Astrocyte (in vitro differentiated cells and primary cell): ENCODE measurements around the gene INKA1. TPM values are rescaled to one million over a fixed set of nuclear protein-coding genes. Genes with fewer than 3 reads are reported as not detected.
"Not testable (repeated sequence)": the region's sequence is repeated elsewhere in the genome, so short reads cannot be mapped to it uniquely, and the experiment has no call there.

Experiments
- DNase-seq: peaks from one replicate; pipeline ENCODE4 v3.0.0-alpha.2; 2010; ENCODE audit warnings: low read depth
- FAIRE-seq: peaks from 2 replicates; lab custom pipeline; 2011; peaks lifted over from hg19 to GRCh38; lab: Jason Lieb, UNC
- H2AFZ ChIP-seq: 2 replicates; pipeline ENCODE4 v1.6.0; 2012; ENCODE audit warnings: low read depth, low read length, inconsistent platforms
- H3K27ac ChIP-seq: 2 replicates; pipeline ENCODE4 v1.5.1; 2011; ENCODE audit warnings: low read depth, low read length, inconsistent platforms
- H3K27me3 ChIP-seq: 2 replicates; pipeline ENCODE4 v1.6.0; 2011; ENCODE audit warnings: low read length, inconsistent platforms; ENCODE audit not compliant: insufficient read depth
- H3K36me3 ChIP-seq: 2 replicates; pipeline ENCODE4 v1.5.1; 2011; ENCODE audit warnings: low read length, inconsistent platforms; ENCODE audit not compliant: insufficient read depth
- H3K4me1 ChIP-seq: 2 replicates; pipeline ENCODE4 v1.5.1; 2011; ENCODE audit warnings: low read length, inconsistent platforms; ENCODE audit not compliant: insufficient read depth
- H3K4me2 ChIP-seq: 2 replicates; pipeline ENCODE4 v1.6.0; 2012; ENCODE audit warnings: low read length, inconsistent platforms
- H3K4me3 ChIP-seq: 2 replicates; pipeline ENCODE4 v1.5.1; 2011; ENCODE audit warnings: low read depth, mild to moderate bottlenecking, low read length, inconsistent platforms; ENCODE audit not compliant: insufficient read depth
- H3K79me2 ChIP-seq: 2 replicates; pipeline ENCODE4 v1.6.0; 2012; ENCODE audit warnings: mild to moderate bottlenecking, low read length, inconsistent platforms; ENCODE audit not compliant: insufficient read depth
- H3K9ac ChIP-seq: 2 replicates; pipeline ENCODE4 v1.6.0; 2012; ENCODE audit warnings: mild to moderate bottlenecking, low read length, inconsistent platforms
- H3K9me3 ChIP-seq: 2 replicates; pipeline ENCODE4 v1.5.1; 2012; ENCODE audit warnings: low read depth, mild to moderate bottlenecking, low read length, inconsistent platforms; ENCODE audit not compliant: insufficient read depth
- H4K20me1 ChIP-seq: 2 replicates; pipeline ENCODE4 v1.6.0; 2012; ENCODE audit warnings: low read length, inconsistent platforms; ENCODE audit not compliant: insufficient read depth
- H3K27ac Mint-ChIP-seq: one replicate; pipeline ENCODE4 v1.8.0; 2021; ENCODE audit warnings: mild to moderate bottlenecking, mixed read lengths; ENCODE audit not compliant: unreplicated experiment
- H3K27me3 Mint-ChIP-seq: one replicate; pipeline ENCODE4 v1.8.0; 2021; ENCODE audit warnings: low read depth, mixed read lengths; ENCODE audit not compliant: unreplicated experiment
- H3K36me3 Mint-ChIP-seq: one replicate; pipeline ENCODE4 v1.8.0; 2021; ENCODE audit warnings: low read depth, mixed read lengths; ENCODE audit not compliant: unreplicated experiment
- H3K4me1 Mint-ChIP-seq: one replicate; pipeline ENCODE4 v1.8.0; 2021; ENCODE audit warnings: low read depth, mixed read lengths; ENCODE audit not compliant: unreplicated experiment
- H3K4me3 Mint-ChIP-seq: one replicate; pipeline ENCODE4 v1.8.0; 2021; ENCODE audit warnings: mild to moderate bottlenecking, moderate library complexity, mixed read lengths; ENCODE audit not compliant: unreplicated experiment
- H3K9me3 Mint-ChIP-seq: one replicate; pipeline ENCODE4 v1.8.0; 2021; ENCODE audit warnings: mild to moderate bottlenecking, mixed read lengths; ENCODE audit not compliant: unreplicated experiment
- CTCF ChIP-seq: IDR thresholded peaks from 2 replicates; pipeline ENCODE4 v1.5.1; 2011; ENCODE audit warnings: low read depth, mild to moderate bottlenecking, inconsistent platforms, low read length, moderate library complexity; ENCODE audit not compliant: insufficient read depth
- EZH2 ChIP-seq: IDR thresholded peaks from 2 replicates; pipeline ENCODE4 v1.6.1; 2012; ENCODE audit warnings: mild to moderate bottlenecking, low read length, inconsistent platforms; ENCODE audit not compliant: insufficient read depth
- total RNA-seq: library from RNA; stranded (reverse); gene quantifications from 2 replicates; pipeline ENCODE4 v1.2.1, GENCODE V29; 2021

INKA1 gene
- total RNA-seq, 1 donor from 2014 or later, result 2.7 TPM

- Histone ChIP-seq H4K20me1 (no peaks in the 10 kb centered on the region), H3K79me2 (no peaks in the 10 kb centered on the region), H3K9ac (peak within 1 kb of the TSS; percentile 75), H2AFZ (peak within 1 kb of the TSS; percentile 98), H3K9me3 (no peaks in the 10 kb centered on the region), H3K27ac (peak within 1 kb of the TSS; percentile 49), H3K4me3 (peak within 1 kb of the TSS; percentile 47), H3K4me1 (peaks cover 11% of the 10 kb centered on the region), H3K4me2 (peak within 1 kb of the TSS; percentile 92), H3K27me3 (no peaks in the 10 kb centered on the region), H3K36me3 (no peaks in the 10 kb centered on the region)
- Mint-ChIP-seq H3K27me3 (peaks cover 11% of the 10 kb centered on the region), H3K4me3 (peak within 1 kb of the TSS; percentile 62), H3K4me1 (no peaks in the 10 kb centered on the region), H3K9me3 (no peaks in the 10 kb centered on the region), H3K36me3 (peaks cover 14% of the 10 kb centered on the region), H3K27ac (peak within 1 kb of the TSS; percentile 34)
- TF ChIP-seq EZH2 (no peak), CTCF (no peak)
- FAIRE-seq, result no peak
- peak; percentile 85 for DNase-seq
Observed at GRCh38 chr3:49813497-49814174, 10.6 kb downstream of the INKA1 start, which contains the start of gene UBA7. Gene UBA7, minus strand, starts transcription at chr3:49813953. Its CDS starts 166 bp downstream, at chr3:49813787.

DNA sequence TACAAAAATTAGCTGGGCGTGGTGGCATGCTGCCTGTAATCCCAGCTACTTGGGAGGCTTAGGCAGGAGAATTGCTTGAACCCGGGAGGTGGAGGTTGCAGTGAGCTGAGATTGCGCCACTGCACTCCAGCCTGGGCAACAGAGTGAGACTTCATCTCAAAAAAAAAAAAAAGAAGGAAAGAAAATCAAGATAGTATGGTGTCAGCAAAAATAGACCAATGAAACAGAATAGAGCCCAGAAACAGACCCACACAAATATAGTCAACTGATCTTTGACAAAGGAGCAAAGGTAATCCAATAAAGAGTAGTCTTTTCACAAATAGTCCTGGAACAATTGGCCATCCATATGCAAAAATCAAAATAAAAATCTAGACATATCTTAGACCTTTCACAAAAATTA lies 20.1 kb downstream of the INKA1 start:
- not testable (repeated sequence) for FAIRE-seq, H3K27me3 ChIP-seq, DNase-seq, H3K4me1 Mint-ChIP-seq, H3K27ac ChIP-seq, H3K4me3 Mint-ChIP-seq, H3K9me3 ChIP-seq, H3K9ac ChIP-seq, H3K4me1 ChIP-seq, H3K27me3 Mint-ChIP-seq, H3K36me3 Mint-ChIP-seq, H4K20me1 ChIP-seq, H3K36me3 ChIP-seq, H3K9me3 Mint-ChIP-seq, H3K4me3 ChIP-seq, H3K4me2 ChIP-seq, H3K79me2 ChIP-seq, H2AFZ ChIP-seq, H3K27ac Mint-ChIP-seq

GRCh38 chr3:49826016-49826415 lies 23.0 kb downstream of the INKA1 start:
- no peak for TF ChIP-seq EZH2
- TF ChIP-seq CTCF, result no peak
- no peak overlapping the region for H3K4me2 ChIP-seq
- peaks cover under 1% of the 10 kb centered on the region for H3K36me3 Mint-ChIP-seq
- no peaks in the 10 kb centered on the region for H3K4me1 ChIP-seq
- H3K9me3 Mint-ChIP-seq, result no peaks in the 10 kb centered on the region
- H3K27me3 Mint-ChIP-seq, result peaks cover under 1% of the 10 kb centered on the region
- no peak overlapping the region for H3K4me3 Mint-ChIP-seq
- DNase-seq, result no peak
- no peaks in the 10 kb centered on the region for H3K9me3 ChIP-seq
- H4K20me1 ChIP-seq, result no peaks in the 10 kb centered on the region
- no peaks in the 10 kb centered on the region for H3K79me2 ChIP-seq
- no peak overlapping the region for H3K4me3 ChIP-seq
- peaks cover 2% of the 10 kb centered on the region for H3K36me3 ChIP-seq
- no peak overlapping the region for H3K9ac ChIP-seq
- no peak overlapping the region for H3K27ac ChIP-seq
- H3K27ac Mint-ChIP-seq, result no peak overlapping the region
- no peak overlapping the region for H2AFZ ChIP-seq
- FAIRE-seq, result no peak
- no peaks in the 10 kb centered on the region for H3K27me3 ChIP-seq
- no peaks in the 10 kb centered on the region for H3K4me1 Mint-ChIP-seq
